GM21447 (cell line): ENCODE results near the gene DFFA.
"Not testable (repeated sequence)": the region's sequence is repeated elsewhere in the genome, so short reads cannot be mapped to it uniquely, and the experiment has no call there.

Experiments used
- ATAC-seq: cut with Tn5 transposase; IDR thresholded peaks from one replicate; pipeline ENCODE4 v1.9.1; 2021; ENCODE audit not compliant: unreplicated experiment

Gene DFFA

DNA sequence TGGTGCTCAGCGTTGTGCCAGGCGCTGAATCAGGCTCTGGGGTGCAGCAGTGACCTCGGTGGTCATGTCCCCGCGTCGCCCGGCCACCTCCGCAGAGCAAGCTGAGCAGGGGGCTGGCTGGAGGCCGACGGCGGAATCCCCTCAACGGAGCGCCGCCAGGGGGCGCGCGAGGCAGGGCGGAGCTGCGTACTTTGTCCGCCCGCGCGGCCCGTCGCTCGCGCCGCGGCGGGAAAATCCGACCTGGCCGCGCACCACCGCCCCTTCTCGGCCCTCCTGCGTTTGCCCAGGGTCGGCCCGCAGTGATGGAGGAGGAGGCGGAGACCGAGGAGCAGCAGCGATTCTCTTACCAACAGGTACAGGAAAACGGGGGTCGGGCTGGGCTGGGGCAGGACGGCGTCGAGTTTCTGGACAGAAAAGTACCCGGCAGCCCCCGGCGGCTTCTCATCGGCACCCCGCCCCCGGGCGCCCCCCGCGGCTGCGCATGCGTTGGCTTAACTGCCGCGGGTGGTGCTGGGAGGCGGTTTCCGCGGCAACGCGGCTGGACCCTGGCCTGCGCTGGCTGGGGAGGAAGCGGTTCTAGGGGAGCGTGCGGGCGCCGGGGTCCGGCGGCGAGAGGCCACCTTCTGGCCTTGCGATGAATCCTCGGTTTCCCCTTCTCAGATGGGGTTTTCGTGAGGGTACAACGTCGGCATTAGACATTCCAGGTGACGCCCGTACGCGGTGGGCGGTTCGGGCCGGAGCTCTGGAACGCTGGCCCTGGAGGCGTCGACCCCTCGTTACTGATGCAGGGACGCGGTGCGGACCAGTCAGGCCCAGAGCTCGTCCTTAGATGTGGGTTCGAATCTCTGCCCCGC is 41.9 kb downstream of the DFFA start, which contains the start of gene CENPS:
CENPS (plus strand) TSS at position 218 of the 854 bp plus-strand sequence; CDS start at position 303, 85 bp downstream.
- ATAC-seq: peak; percentile 84

DNA sequence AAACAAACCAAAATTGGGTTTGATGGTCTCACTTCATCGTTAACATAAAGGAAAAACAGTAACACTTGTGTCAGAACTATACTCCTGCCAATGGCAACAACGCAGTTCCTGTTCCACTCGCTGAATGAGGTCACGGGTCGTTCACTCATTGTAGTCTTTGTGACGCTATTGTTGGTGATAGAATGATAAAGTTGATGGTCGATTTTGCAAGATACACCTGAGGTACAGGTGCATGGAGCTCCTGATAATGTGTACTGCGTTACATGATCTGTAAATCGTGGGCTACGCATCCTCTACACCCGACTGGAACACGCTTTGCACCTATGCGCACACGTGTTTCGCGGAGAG is 42.5 kb downstream of the DFFA start:
- no peak for ATAC-seq

DNA sequence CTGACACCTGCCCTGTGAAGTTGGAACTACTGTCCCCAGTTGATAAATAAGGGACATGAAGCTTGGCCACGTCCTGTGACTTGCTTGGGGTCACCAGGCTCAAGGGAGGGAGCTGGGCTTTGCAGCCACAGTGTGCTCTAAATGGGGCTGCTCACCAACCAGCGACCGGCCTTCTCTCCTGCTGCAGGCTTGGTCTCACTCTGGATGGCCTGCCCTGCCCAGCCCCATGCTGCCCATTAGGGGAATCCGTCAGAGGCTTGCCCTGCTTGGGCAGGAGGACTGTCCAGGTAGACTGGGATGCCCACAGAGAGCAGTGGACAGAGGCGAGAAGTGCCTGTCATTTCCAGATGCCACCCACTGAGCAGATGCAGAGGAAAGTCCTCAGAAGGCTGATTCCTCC is 43.3 kb downstream of the DFFA start:
- ATAC-seq: no peak

DNA sequence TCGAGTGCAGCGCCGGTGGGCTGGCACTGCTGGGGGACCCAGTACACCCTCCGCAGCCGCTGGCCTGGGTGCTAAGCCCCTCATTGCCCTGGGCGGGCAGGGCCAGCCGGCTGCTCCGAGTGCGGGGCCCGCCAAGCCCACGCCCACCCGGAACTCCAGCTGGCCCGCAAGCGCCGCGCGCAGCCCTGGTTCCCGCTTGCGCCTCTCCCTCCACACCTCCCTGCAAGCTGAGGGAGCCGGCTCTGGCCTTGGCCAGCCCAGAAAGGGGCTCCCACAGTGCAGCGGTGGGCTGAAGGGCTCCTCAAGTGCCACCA is 45.8 kb downstream of the DFFA start:
- ATAC-seq: not testable (repeated sequence)

DNA sequence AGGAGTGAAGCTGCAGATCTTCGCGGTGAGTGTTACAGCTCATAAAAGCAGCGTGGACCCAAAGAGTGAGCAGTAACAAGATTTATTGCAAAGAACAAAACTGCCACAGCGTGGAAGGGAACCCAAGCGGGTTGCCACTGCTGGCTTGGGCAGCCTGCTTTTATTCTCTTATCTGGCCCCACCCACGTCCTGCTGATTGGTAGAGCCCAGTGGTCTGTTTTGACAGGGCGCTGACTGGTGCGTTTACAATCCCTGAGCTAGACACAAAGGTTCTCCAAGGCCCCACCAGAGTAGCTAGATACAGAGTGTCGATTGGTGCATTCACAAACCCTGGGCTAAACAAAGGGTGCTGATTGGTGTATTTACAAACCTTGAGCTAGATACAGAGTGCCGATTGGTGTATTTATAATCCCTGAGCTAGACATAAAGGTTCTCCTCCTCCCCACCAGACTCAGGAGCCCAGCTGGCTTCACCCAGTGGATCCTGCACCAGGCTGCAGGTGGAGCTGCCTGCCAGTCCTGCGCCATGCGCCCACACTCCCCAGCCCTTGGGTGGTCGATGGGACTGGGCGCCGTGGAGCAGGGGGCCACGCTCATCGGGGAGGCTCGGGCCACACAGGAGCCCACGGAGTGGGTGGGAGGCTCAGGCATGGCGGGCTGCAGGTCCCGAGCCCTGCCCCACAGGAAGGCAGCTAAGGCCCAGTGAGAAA is 46.3 kb downstream of the DFFA start:
- ATAC-seq: not testable (repeated sequence)

DNA sequence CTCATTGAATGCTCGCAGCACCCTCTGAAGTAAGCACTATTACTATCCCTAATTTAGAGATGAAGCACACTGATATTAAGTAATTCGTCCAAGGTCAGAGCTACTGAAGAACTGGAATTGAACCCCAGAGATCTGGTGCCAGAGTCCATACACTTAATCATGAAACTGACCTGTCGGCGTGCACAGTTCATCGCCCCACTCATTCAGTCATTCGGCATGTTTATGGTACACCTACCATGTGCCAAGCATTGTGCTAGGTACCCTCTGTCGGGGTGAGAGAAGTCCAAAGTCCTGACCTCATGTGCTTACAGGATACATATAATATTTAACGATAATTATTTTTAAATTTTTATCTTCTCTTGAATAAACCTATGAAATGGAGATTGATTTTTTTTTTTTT is 47.7 kb downstream of the DFFA start:
- ATAC-seq: no peak

DNA sequence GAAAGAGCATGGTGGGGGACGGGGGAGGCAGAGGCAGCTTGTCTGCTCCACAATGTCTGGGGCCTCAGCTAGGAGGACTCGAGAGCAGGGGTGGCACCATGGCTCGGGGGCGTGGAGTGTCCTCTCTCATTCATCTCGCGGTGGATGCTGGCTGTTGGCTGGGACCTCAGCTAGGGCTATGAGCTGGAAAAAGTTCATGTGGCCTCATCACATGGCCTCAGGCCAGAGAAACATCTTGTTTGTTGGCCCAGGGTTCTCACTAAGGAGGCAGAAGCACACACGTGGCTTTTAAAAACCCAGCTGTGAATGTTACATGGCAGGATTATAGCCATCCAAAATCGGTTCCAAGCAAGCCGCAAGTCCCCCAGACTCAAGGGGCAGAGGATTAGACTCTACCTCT is 48.3 kb downstream of the DFFA start:
- ATAC-seq: no peak

DNA sequence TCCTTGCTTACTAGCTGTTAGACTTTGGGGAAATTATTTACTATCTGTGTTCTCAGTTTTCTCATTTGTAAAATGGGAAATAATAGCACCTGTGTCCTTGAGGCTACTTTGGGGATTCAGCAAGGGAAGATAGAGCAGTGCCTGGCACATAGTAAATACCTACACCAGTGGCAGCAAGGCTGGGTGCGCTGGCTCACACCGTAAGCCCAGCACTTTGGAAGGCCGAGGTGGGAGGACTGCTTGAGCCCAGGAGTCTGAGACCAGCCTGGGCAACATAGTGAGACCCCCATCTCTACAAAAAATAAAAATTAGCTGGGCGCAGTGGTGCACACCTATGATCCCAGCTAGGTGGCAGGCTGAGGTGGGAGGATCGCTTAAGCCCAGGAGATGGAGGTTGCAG is 50.7 kb downstream of the DFFA start:
- ATAC-seq: no peak

DNA sequence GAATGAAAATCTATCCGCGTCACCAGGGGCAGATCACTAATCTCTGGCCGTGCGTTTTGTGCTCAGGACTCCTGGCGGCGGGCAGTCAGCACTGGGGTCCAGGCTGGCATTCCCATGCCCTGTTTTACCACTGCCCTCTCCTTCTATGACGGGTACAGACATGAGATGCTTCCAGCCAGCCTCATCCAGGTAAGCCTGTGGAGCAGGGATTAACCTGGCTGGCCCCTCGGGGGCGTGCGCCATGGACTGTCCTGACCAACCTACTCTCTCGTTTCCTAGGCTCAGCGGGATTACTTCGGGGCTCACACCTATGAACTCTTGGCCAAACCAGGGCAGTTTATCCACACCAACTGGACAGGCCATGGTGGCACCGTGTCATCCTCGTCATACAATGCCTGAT is 53.0 kb downstream of the DFFA start:
- ATAC-seq: no peak

DNA sequence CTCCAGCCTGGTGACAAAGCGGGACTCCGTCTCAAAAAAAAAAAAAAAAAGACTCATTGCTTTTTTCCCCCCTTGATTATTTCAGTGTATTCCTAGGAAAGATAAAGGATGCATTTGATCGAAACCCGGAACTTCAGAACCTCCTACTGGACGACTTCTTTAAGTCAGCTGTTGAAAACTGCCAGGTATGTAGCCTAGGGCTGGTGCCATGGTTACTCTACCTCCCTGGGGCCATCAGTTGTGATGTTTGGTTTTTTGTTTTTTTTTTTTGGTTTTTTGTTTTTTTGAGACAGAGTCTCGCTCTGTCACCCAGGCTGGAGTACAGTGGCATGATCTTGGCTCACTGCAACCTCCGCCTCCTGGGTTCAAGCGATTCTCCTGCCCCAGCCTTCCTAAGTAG is 53.6 kb downstream of the DFFA start:
- not testable (repeated sequence) for ATAC-seq

DNA sequence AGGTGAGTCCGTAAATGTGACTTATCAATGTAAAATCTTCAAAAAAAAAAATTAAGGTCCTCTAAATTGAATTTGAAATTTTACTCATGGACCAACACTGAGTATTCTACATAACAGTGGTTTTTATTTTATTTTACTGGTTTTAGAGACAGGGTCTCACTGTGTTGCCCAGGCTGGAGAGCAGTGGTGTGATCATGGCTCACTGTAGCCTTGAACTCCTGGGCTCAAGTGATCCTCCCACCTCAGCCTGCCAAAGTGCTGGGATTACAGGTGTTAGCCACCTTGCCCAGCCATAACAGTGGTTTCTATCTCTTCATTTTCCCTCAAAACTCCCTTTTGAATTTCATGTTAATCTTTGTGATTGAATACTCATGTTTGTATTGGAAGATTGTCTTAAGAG is 56.4 kb downstream of the DFFA start:
- ATAC-seq: not testable (repeated sequence)

DNA sequence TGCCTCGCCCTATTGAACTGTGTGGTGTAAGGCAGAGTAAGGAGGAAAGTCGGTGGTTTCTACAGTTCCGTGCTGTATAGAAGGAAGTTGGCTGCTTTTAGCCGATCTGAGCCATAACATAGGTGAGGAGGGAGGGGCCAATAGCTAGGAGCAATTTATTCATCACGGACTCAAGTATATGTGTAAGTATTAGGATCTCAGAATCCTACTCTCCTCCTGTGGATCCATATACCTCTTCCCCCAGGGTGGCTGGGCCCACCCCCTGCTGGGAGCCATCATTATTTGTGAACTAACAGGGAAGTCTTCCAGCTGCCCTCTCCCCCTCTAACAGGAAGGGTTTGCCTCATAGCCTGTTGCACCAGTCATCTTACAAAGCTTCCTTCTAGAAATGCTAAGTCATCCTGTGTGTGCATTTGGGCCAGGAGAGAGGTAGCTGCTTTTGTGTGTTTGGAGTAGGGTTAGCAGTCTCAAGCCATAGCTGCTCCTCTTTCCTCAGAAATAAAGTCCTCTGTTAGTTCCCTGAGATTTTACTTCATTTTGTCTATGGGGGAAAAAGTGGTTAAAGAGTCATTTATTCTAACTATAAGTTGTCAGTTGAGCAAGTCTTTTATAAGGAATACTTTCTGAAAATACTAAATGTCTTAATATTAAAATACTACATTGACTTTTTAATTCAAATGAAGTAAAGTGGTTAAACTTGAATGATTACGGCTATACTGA is 57.0 kb downstream of the DFFA start:
- no peak for ATAC-seq

DNA sequence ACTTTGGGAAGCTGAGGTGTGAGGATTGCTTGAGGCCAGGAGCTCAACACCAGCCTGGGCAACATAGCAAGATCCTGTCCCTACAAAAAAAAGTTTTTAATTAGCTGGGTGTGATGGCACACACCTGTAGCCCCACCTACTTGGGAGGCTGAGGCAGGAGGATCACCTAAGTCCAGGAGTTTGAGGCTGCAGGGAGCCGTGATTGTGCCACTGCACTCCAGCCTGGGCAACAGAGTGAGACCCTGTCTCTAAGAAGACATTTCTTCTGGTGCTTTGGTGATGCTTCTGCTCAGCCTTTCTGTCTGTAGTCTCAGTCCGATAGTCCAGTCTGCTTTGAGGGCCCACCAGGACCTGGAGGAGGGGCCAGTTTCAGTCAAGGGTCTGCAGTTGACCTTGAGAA is 65.1 kb downstream of the DFFA start:
- no peak for ATAC-seq
